D721Med (cell line): Measurements from ENCODE around the gene ABCC12.
A peak's percentile ranks its signal among the peaks of the same experiment; 100 is the strongest.

Source experiments
- DNase-seq: peaks from one replicate; pipeline ENCODE4 v3.0.0; 2011; ENCODE audit warnings: low spot score; ENCODE audit not compliant: insufficient read length
- FAIRE-seq: peaks from 2 replicates; lab custom pipeline; 2011; peaks lifted over from hg19 to GRCh38; lab: Jason Lieb, UNC
- TF ChIP-seq, protein P1 (sequence below): IDR thresholded peaks from 2 replicates; pipeline ENCODE4 v1.5.1; 2012; ENCODE audit warnings: mild to moderate bottlenecking, control low read depth; ENCODE audit not compliant: insufficient read depth; ENCODE audit errors: missing control alignments

The ABCC12 gene

DNA sequence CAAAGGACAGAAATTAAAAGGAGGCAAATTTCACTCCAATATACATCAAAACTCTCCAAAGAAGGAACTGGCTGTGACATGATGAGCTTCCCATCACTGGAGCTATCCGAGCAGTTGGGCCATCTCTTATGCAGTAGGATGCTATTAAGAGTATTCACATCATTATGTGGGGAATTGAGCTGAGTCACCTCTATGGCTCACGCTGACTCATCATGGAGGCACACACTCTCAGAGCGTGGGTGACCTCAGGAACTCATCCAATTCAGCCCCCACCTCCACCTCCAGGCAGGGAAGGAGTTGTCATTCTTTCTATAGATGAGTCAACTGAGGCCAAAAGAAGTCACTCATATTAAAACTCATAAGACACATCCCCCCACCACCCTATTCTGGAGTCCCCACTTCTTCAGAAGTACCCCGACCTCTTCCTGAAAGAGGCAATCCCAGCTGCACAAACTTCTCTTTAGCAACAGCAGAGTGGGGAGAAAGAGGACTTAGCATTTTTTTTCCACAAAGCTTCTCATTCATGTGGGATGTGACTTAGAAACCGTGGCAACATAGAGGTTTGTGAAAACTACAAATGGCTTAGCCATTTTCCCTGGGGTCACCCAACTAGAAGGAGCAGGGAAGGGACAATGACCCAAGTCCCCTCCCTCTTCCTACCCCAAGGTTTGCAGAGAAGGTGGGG is 32.5 kb downstream of the ABCC12 start:
- DNase-seq (no peak), FAIRE-seq (no peak)
- TF ChIP-seq, protein P1, sequence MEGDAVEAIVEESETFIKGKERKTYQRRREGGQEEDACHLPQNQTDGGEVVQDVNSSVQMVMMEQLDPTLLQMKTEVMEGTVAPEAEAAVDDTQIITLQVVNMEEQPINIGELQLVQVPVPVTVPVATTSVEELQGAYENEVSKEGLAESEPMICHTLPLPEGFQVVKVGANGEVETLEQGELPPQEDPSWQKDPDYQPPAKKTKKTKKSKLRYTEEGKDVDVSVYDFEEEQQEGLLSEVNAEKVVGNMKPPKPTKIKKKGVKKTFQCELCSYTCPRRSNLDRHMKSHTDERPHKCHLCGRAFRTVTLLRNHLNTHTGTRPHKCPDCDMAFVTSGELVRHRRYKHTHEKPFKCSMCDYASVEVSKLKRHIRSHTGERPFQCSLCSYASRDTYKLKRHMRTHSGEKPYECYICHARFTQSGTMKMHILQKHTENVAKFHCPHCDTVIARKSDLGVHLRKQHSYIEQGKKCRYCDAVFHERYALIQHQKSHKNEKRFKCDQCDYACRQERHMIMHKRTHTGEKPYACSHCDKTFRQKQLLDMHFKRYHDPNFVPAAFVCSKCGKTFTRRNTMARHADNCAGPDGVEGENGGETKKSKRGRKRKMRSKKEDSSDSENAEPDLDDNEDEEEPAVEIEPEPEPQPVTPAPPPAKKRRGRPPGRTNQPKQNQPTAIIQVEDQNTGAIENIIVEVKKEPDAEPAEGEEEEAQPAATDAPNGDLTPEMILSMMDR: no peak

DNA sequence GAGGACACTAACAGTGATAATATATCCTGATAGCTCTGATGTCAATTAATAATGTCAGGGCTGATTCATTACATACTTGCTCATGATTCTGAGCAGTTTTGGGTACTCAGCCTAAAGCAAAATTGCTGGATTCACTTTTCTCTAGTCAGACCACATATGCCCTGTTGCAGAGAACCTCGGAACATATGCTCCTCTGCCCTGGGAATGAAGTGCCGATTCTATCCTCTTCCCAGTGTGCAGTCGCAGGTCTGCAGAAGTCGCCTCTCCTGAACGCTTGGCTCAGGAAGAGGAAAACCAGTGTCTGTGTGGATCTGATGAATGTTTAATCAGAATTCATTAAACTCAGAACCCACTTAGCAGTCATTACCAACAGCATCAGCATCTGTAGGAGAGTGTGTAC is 34.5 kb downstream of the ABCC12 start:
- no peak for DNase-seq
- no peak for FAIRE-seq
- TF ChIP-seq, protein P1: no peak

DNA sequence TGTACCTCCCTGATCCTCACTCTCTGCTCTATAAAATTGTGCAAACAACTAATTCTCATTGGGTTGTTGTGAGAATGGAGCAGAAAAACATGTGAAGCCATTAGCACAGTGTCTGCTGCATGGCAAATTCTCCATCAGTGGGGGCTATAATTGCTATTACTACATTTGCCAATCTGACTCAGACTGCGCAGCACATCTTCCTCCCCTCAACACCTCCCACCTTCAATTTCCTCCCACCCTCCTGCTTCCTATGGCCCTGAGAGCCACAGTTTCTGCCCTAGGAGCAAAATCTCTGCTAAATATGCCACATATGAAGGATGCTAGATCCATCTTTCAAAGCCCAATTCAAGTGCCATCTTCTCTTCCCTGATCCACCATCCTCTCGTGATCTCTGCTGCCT is 37.0 kb downstream of the ABCC12 start:
- FAIRE-seq (no peak), DNase-seq (no peak)
- TF ChIP-seq, protein P1: no peak

DNA sequence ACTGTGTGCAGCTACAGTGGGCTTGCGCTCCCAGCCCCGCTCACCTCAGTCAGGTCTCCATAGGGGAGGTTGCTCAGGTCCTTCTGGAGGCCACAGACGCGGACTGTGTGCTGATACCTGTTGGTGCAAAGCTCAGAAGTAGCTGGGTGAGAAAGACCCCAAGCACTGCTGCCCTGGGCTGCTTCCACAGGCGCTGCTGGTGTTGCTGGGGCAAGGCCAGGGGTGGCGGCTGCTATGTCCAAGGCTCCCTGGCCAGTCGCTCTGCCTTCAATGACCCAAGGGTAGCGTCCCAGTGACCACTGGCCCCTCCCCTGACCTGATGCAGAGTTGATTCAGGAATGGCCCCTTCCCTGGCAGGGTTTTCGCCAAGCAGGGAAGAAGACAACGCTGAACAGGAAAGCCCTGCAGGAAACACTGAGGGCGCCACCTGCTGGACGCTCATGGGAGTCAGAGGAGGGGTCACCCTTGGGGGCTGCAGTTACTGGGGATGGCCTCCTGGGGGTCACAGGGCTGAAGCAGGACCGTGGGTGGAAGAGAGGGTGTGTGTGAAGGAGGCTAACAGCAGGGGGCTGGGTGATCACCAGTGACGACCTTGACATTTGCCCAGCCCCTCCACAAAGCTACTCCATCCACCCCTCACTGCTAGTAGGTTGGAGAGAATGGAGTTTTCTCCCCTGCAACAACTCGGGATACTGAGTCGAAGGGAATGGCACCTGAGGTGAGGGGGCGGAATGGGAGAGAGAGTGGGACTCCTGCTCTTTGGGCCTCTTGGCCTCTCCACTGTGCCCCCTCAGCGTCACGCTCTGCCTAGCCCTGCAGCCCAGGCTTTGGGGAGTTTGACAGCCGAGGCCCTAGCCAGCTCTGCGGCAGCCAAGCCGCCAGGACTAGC is 38.3 kb downstream of the ABCC12 start:
- DNase-seq (peak; percentile 74), FAIRE-seq (no peak)
- TF ChIP-seq, protein P1: peak; percentile 85

DNA sequence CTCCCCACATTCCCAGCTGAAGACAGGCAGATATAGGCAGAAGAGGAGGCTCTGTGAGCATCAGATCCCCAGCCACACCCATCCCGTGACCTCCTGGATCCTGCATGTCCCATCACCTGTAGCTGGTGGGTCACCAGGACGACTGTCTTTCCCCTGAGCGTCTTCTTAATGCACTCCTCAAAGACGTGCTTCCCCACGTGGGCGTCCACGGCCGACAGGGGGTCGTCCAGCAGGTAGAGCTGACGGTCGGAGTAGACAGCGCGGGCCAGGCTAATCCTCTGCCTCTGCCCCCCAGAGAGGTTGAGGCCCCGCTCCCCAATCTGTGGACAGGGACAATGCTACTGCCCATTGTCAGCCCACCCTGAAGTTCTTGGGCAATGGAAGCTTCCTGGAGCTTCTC is 40.5 kb downstream of the ABCC12 start:
- TF ChIP-seq, protein P1: no peak
- no peak for DNase-seq
- FAIRE-seq: no peak

DNA sequence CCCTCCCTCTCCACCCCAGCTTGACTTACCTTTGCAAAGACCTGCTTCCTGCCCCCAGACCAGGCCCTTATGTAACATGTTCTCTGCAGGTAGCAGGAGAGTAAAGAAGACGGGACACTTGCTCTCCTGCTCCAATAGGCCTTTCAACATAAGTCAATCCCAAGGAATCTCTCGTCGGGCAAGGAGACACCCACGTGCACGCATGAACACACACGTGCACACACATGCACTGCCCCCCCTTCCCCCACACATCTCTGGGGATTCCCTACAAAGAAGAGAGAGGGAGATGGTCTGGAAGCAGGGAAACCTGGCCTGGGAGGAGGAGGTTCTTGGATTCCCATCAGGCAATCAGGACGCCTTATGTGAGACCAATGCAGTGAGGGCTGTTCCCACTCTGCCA is 41.4 kb downstream of the ABCC12 start:
- TF ChIP-seq, protein P1: no peak
- FAIRE-seq: no peak
- DNase-seq: no peak
